NCI-H1092 treated with DMSO at 0.1 percent for 48 hours (cell line): ENCODE data around the gene TCF4.

ENCODE experiments used
- DNase-seq: peaks from one replicate; lab custom pipeline; 2025; lab: John Stamatoyannopoulos, UW

The TCF4 gene

DNA sequence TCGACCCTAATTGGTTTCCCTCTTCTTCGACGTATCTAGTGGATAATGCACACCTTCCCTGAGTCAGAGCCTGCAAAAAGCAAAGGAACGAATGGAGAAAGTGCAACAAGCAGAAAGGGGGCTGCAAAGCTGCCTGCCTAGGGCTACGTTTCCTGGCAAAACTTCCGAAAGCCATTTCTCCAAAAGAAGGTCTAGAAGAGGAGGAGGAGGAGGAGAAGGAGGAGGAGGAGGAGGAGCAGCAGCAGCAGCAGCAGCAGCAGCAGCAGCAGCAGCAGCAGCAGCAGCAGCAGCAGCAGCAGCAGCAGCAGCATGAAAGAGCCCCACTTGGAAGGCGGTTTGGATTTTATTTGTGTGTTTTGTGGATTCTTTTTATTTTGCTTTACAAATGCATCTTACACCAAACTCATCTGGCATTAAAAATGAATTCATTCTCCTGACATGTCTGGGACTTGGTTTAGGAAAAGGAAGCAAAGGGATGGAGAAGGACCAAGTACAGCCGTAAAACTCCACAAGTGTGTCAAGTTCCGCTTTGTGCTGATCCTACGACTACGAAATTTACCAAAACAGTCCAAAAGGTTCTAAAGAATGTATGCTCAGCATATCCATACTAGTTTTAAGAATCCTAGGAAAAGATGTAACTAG is 2.0 kb downstream of the TCF4 start:
- DNase-seq, result peak; percentile 40

- DNase-seq, result no peak
Measured at GRCh38 chr18:55585065-55585919, 2.7 kb downstream of the TCF4 start.

DNA sequence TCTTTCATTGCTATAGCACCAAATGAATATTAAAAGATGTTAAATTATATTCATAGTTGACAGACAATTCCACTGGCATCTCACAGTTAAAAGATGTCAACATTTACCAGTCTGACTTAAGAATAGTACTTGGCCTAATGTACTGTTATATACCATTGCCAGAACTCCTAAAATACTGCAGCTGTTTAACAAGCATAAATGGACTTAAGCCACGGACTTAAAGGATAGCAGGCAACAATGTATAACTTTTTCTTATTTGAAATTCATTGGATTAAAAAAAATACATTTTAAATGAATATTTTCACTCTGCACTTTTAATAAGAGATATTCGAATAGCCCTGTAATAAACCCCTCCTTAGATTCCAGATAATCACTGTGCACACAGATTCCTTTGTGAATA is 3.8 kb downstream of the TCF4 start:
- DNase-seq, result no peak

GRCh38 chr18:55582325-55582724 is 5.7 kb downstream of the TCF4 start:
- no peak for DNase-seq

DNA sequence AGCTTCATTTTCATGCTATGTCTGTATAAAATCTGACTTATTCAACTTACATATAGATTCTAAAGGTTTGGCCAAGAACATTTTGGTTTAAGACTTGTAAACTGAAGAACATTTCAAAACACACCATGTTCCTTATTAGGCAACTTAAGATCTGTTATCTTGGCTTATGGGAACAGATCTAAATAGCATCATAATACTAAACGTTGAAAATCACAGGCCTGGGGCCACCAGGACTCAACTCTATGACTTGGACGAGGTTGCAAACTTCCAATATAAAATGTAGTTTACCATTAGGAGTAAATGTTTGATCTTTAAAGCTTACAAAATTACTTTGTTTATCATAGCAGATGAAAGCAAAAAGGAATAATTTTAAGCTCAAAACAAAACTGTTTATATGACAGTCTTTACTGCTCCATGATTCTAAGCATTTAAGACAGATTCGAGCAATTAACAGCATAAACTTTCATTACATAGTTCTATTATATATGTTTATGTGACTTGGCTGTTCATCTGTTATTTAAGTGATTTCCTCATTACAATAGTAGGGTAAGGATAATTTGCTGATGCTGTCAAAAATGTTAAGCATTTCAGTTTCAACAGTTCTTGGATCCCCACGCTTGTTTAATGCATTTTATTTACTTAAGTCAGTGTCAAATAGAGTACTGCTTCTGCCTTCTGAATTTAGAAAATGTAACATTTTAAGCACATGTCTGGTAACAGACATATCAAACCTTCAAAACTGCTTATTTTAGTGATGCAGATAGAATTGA is 8.3 kb downstream of the TCF4 start:
- no peak for DNase-seq

GRCh38 chr18:55577812-55578539 is 10.0 kb downstream of the TCF4 start:
- DNase-seq, result no peak

DNA sequence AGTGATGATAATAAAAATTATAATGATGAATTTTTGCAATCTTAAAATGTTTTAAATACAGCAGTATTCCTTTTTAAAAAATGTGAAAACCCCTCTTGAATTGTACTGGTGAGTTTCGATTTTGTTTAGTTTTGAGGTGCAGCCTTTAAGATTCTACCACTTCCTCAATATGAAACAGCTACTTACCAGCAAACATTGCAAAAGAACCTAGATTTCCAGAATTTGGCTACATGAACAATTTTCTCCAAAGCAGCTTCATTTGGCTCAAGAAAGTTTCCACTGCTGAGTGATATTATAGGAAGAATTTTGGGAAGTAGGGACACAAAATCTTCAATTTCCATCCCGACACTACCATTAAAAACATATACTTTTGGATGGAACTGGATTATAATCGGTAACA is 12.0 kb downstream of the TCF4 start:
- no peak for DNase-seq

DNA sequence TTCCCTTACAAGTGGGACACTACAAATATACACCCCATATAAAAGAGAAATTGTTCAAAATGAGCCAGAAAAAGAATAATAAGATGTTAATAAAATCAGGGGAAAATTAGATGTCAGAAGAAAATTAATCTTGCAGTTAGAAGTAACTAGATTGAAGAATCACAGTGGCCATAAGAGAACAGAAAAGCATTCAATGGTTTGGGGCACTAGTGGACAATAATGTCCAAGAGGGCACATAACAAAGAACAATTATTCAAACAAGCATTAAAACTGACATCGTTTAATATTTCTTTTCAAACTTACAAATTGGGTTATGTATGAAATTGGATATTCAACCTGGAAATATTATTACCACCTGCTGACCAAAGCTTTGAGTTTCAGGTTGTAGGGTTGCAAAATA is 12.9 kb downstream of the TCF4 start:
- DNase-seq, result no peak

GRCh38 chr18:55573386-55573785 is 14.6 kb downstream of the TCF4 start:
- DNase-seq, result no peak

GRCh38 chr18:55570966-55571365 is 17.0 kb downstream of the TCF4 start:
- DNase-seq, result no peak

GRCh38 chr18:55566456-55566935 is 21.5 kb downstream of the TCF4 start:
- DNase-seq, result no peak

DNA sequence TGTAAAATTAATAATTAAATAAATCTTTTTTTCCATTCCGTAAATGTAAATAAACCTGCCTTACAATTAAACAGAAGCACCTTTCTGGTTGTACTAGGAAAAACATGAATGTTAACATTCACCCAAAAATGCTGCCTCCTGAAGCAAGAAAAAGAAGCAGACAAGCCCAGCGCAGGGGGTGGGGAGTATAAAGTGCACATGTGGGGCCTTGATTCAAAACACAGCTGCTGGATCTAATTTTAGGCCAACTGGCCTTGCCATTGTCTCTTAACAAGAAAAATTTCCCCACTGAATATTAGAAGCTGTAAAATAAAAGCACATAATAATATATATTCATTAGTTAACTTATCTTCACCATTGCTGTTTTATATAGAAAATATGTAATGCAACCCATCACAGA is 28.3 kb downstream of the TCF4 start:
- DNase-seq, result no peak

- DNase-seq, result no peak
Measured at GRCh38 chr18:55557211-55557610, 30.8 kb downstream of the TCF4 start.

- DNase-seq, result no peak
Measured at GRCh38 chr18:55555395-55556027, 32.5 kb downstream of the TCF4 start.

DNA sequence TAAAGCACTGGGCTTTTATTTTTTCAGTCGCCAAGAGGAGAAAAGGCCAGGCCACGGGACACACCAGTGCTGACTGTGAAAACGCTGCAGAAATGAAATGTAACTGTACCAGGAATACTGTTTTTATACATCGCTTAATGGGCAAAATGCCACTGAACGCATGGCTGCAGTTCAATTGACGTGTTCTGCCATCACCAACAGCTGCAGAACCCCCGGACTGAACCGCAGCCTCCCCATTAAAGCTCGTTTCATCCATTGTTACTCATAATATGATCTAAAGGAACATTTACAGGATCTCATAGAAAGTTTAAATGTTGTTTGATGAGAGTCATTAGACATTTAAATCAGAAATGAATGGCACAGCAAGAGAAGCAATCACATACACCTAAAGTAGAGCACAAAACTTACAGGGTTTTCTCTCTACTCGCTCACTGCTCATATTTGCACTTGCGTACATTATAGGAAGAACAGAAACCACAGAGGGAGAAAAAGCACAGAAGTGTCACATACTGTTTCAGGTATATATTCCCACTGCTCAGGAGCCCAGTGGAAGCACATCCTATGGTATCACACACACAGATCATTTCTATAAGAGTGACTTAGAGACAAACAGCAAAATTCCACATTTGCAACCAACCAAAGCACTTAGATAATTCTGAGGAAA is 35.3 kb downstream of the TCF4 start:
- DNase-seq, result peak; percentile 67

DNA sequence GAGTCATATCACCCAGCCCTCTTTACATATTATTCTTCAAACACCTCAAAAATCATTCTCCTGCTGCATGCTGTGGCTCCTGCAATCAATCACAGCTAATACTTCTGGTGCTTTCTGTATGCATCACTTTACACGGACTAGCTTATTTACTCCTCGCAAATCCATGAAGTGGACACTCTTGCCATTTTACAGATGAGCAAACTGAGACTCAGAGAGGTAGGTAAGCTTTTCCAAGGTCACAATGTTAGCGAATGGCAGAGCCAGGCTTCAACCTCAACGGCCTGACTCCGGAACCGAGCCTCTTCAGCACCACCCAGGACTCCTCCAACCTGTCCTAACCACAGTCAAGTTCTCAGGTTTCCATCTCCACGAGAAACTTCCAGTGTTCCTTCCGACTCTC is 36.8 kb downstream of the TCF4 start:
- no peak for DNase-seq

DNA sequence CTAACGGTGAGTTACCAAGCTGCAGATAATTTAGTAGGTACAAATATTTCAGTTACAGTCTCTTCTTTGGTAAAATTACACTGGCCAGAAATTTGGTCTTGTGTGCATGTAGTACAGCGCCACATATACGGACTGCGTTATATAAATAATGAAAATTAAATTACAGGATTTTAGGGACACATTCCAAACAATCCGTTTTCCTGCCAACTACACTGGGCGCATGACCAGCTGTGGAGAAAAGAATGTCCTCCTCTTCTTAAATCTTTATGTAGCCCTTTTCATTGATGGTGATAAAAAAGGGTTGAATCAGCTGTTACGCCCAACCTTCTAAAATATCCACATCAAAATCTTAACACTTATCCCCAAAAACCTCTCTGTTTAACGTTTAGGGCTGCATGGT is 37.5 kb downstream of the TCF4 start:
- no peak for DNase-seq

- no peak for DNase-seq
Measured at GRCh38 chr18:55549474-55550104, 38.4 kb downstream of the TCF4 start.

DNA sequence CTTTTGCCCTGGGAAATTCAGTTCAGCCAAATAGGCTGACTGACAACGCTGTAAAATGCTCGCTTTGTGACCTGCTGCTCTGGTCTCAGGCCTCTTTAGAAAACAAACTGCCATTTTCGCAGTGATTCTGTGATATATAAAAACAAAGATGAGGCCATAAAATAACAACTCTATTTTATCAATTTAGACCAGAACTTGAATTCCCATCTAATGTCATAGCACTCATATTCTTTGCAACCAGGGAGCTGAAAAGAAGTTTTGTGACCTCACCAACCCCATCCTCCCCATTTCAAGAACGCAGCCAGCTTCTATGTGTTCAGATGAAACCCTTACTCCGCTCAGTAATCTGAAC is 40.3 kb downstream of the TCF4 start:
- no peak for DNase-seq

GRCh38 chr18:55546851-55547704 is 40.9 kb downstream of the TCF4 start:
- DNase-seq, result peak; percentile 16
